Retina (tissue), 1 donor: ENCODE measurements around the gene CEP112.
"Not testable (repeated sequence)": the region's sequence is repeated elsewhere in the genome, so short reads cannot be mapped to it uniquely, and the experiment has no call there.

Experiments
- DNase-seq: peaks from one replicate; pipeline ENCODE4 v3.0.0-alpha.2; 2016

Gene CEP112

GRCh38 chr17:65867014-65867413 is 324.9 kb downstream of the CEP112 start:
- no peak for DNase-seq

DNA sequence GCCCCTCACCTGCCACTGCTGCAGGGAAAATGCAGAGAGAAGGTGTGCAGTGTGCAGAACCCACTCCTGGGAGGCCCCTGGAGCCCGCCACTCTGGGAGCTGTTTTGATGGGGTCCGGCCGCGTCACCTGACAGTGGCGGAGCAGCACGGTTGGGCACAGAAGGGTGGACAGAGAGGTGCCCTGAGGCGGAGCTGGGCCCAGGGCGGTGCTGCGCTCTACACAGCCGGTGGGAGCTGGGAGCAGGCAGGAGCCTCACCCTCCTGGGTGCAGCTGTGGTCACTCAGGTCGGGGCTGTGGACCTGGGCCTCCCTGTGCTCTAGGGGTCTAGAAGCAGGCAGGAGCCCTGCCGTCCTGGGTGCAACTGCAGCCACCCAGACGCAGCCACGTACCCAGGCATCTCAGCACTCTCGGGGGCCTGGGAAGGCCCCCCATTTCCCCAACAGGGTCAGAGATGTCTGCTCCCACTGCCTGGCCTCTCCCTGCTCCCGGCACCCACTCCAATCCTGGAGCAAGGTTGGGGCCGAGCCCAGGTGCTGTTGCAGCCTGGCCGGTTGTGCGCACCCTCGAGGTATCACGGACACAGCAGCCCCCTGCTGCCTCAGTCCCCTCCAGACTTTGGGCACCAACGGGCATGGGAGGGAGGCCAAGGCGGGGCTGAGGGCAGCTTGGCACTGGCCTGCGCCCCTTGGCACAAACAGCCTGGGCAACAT is 326.1 kb downstream of the CEP112 start:
- no peak for DNase-seq

DNA sequence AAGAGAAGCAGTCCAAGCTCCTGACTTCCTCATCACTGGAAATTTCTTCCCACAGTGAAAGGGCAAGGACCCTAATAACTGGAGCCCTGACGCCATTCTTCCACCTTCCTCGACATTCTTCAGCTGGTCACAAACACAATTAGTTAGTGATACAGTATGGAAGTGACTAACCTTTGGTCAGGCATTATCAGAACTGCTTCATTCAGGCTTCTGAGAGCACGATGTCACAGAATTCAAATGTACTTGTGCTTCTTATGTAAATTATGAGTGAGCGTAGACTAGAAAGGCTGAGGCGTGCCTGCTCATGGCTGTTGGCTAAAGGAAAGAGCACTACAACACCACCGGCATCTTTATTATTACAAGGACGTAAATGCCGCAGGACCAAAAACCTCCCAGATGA is 327.5 kb downstream of the CEP112 start:
- DNase-seq = no peak

- no peak for DNase-seq
Measured at GRCh38 chr17:65857718-65858117, 334.2 kb downstream of the CEP112 start.

DNA sequence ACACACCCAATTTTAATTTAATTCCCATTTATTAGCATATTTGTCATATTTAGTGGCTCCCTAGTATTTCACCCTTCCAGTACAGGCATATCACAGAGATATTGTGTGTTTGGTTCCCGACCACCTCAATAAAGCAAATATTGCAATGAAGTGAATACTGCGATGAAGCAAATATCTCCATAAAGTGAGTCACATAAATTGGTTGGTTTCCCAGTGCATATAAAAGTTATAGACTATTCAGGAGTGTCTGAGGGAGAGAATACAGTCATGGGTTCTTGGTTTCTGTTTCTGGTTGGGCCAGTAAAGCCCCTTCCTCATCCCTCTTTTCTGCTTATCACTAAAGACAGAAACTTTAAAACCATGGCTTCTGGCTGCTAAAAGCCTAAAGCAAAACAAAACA is 335.1 kb downstream of the CEP112 start:
- DNase-seq = no peak

DNA sequence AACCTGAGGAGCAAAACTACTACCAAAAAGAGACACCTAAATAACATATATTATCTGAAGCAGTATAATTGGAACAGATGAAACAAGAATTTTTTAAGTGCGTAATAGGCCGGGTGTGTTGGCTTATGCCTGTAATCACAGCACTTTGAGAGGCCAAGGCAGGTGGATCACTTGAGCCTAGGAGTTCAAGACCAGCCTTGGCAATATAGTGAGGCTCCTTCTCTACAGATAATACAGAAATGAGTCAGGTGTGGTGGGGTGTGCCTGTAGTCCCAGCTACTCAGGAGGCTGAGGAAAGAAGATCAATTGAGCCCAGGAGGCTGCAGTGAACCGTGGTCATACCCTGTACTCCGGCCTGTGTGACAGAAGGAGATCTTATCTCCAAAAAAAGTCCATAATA is 336.3 kb downstream of the CEP112 start:
- no peak for DNase-seq

DNA sequence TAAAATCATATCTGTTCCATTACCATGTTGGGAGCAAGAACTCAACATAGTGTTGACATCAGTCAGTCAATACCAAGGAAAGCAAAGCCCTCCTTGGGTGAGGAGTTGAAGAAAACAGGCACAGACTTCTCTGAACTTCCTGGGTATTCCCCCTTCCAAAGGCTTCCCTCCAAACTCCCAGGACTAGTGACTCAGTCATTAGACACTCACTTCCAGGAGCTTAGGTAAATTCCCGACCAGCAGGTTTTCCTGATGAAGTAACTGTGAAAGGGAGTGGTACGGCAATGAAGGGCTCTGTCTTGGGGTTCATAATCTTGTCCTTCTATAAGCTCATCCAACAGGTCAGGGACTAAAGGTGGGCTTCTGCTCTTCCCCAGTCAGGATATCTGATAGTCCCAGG is 336.7 kb downstream of the CEP112 start:
- no peak for DNase-seq

DNA sequence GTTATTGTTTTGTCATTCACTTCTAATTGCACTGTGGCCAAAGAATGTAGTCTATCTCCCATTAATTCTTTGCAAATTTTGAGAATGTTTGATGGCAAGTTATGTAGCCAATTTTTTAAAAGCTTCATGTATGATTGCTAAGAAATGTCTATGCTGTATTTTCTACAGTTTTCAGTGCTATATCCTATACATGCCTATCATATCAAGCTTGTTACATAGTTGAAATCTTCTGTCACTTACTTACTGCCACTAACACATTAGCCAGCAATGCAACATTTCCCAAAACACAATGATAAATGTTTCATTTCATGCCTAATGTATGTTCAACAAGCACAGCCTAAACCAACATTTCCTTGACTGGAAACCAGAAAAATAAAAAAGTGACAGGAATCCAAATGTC is 338.1 kb downstream of the CEP112 start:
- no peak for DNase-seq

- no peak for DNase-seq
Measured at GRCh38 chr17:65852911-65853310, 339.0 kb downstream of the CEP112 start.

DNA sequence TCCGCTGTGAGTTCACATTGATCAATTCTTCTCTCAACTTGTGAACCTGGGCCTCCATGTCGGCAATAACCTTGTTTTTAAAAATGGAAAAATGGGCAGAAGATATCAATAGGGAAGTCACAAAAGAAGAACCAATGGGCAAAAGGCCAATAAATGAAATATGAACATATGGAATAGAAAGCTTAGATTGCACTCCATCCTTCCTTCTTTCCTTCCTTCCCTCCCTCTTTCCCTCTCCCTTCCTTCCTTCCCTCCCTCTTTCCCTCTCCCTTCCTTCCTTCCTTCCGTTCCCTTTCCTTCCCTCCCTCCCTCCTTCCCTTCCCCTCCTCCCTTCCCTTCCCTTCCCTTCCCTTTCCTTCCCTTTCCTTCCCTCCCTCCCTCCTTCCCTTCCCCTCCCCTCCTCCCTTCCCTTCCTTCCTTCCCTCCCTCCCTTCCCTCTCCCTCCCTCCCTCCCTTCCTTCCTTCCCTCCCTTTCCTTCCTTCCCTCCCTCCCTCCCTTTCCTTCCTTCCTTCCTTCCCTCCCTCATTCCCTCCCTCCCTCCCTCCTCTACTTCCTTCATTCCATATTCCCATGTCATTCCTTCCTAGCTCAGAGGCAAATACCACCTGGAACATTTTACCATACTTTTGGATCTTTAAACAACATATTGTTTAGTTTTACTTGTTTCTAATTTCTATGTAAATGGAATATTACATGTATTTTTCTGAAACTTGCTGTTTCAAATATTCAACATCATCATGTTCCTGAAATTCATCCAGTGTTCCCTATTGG is 339.8 kb downstream of the CEP112 start:
- DNase-seq = no peak

DNA sequence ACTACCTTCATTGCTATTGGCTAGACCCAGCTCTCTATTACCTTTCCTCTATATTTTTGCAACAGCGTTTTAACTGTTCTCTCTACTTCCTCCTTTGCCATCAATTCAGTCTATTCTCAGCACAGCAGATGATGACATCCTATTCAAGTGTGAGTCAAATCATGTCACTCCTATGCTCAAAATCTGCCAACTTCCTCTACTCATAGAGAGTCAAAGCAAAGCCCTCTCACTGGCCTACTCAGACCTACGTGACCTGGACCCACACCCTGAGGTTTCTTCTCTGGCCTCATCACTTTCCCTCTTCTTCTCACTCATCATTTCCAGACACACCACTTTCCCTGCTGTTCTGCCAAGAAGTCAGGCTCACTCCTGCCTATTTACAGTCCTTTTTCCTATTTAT is 341.4 kb downstream of the CEP112 start:
- no peak for DNase-seq

- no peak for DNase-seq
Measured at GRCh38 chr17:65848751-65849150, 343.2 kb downstream of the CEP112 start.

GRCh38 chr17:65841089-65841488 is 350.8 kb downstream of the CEP112 start:
- DNase-seq = no peak

DNA sequence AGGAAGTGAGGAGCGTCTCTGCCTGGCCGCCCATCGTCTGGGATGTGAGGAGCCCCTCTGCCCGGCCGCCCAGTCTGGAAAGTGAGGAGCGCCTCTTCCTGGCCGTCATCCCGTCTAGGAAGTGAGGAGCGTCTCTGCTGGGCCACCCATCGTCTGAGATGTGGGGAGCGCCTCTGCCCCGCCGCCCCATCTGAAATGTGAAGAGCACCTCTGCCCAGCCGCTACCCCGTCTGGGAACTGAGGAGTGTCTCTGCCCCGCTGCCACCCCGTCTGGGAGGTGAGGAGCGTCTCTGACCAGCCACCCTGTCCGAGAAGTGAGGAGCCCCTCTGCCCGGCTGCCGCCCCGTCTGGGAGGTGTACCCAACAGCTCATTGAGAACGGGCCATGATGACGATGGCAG is 354.7 kb downstream of the CEP112 start:
- not testable (repeated sequence) for DNase-seq

DNA sequence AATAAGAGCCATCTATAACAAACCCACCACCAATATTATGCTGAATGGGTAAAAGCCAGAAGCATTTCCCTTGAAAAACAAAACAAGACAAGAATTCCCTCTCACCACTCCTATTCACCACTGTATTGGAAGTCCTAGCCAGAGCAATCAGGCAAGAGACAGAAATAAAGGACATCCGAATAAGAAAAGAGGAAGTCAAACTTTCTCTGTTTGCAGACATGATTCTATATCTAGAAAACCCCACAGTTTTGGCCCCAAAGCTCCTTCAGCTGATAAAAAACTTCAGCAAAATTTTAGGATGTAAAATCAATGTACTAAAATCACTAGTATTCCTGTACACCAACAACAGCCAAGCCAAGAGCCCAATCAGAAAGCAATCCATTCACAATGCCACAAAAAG is 358.7 kb downstream of the CEP112 start:
- no peak for DNase-seq

DNA sequence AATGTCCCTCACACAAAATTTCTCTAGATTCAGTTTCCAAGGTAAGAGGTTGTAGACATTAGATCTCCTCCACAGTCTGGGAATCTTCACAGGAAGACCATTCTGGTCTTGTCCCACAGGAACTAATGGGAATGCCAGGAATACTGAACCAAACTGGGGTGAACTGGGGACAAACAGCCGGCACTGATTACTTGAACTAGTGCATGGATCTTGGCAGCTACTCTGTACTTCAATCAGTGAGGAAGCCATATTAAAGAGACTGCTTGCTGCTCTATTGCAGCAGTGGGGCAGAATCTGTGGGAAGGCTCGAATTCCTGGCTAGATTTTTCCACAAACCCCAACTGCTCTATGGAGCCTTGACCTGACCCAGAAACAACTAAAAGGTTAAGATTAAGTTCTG is 361.6 kb downstream of the CEP112 start:
- no peak for DNase-seq

DNA sequence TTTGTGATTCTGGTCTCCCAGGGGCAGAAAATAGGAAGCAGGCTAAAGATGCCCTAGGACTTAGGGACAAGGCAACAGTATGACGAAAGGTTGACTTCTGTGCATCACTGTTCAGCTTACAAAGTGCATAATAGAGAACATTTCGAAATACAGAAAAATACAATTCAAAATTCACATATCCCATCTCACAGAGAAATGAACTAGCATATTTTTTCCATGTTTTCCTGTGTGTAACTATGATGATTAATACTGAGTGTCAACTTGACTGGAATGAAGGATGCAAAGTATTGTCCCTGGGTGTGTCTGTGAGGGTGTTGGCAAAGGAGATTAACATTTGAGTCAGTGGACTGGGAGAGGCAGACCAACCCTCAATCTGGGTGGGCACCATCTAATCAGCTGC is 365.4 kb downstream of the CEP112 start:
- not testable (repeated sequence) for DNase-seq

GRCh38 chr17:65824901-65825300 is 367.0 kb downstream of the CEP112 start:
- DNase-seq = no peak

DNA sequence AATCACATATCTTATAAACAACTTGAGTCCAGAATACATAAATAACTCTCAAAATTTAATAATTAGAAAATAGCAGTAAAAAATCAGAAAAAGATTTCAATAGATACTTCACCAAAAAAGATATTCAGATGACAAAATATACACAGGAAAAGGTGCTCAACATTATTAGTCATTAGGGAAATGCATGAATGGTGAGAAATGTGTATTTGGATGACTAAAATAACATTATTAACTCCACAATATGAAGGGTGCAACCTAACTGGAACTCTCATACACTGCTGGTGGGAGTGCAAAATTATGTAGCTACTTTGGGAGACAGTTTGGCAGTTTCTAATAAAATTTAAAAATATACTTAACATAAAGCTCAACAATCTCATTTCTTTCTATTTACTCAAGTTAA is 368.2 kb downstream of the CEP112 start:
- no peak for DNase-seq

DNA sequence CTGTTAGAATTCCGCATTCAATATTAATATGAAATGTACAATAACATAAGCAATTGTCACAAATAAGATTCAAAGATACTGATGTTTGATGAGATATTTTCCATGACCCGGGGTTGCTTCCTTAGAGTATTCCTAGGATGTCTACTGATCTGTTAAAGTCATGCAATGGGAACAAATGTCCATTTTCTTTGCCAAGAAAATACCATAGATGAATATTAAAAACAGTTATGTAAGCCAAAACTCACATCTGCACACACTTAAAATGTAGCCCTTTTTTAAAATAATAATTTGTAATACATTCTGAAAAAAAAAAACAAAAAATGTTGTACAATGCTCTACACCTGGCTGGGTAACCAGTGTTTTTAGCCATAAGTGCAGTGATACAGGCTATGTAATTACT is 371.1 kb downstream of the CEP112 start:
- DNase-seq = no peak

- DNase-seq = no peak
Measured at GRCh38 chr17:65820306-65820705, 371.6 kb downstream of the CEP112 start.

- DNase-seq = no peak
Measured at GRCh38 chr17:65819810-65820209, 372.1 kb downstream of the CEP112 start.

GRCh38 chr17:65817951-65818350 is 374.0 kb downstream of the CEP112 start:
- DNase-seq = no peak

DNA sequence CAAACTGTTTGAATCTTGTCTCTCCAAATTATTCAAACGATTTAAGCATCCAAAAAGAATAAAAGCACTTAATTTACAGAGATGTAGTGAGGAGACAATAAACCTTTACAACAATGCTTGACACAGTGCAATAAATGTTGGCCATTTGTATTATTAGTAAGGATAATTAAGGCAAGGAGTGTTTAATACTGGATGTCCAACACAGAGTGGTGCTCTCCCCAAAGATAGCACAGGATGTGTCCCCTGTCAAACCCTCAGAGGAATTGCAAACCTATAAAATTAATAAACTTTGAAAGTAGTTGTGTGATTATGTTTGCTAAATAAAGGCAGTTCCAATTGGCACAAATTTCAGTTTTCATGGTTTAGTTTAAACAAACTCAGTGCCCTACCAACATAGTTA is 377.5 kb downstream of the CEP112 start:
- DNase-seq = no peak

- DNase-seq = no peak
Measured at GRCh38 chr17:65813306-65813705, 378.6 kb downstream of the CEP112 start.
